Measurements from ENCODE around the gene RELL2.

The RELL2 gene

GRCh38 chr5:141618804-141619554 is 17.8 kb upstream of the RELL2 start, which contains the start of gene DIAPH1:
Gene DIAPH1, minus strand, starts transcription at chr5:141619000. Its CDS starts 86 bp downstream, at chr5:141618914.
- DNase-seq (ENCODE audit: low read depth) = peak; percentile 97

- no peak for DNase-seq (ENCODE audit: low read depth)
Measured at GRCh38 chr5:141623186-141623585, 13.6 kb upstream of the RELL2 start.

- DNase-seq (ENCODE audit: low read depth) = no peak
Measured at GRCh38 chr5:141623611-141624010, 13.2 kb upstream of the RELL2 start.

GRCh38 chr5:141628175-141628788 is 8.5 kb upstream of the RELL2 start:
- no peak for DNase-seq (ENCODE audit: low read depth)

GRCh38 chr5:141630570-141631140 is 6.1 kb upstream of the RELL2 start:
- no peak for DNase-seq (ENCODE audit: low read depth)

- no peak for DNase-seq (ENCODE audit: low read depth)
Measured at GRCh38 chr5:141632650-141633049, 4.1 kb upstream of the RELL2 start.

- DNase-seq (ENCODE audit: low read depth) = no peak
Measured at GRCh38 chr5:141633871-141634561, 2.8 kb upstream of the RELL2 start.

GRCh38 chr5:141634720-141635119 is 2.1 kb upstream of the RELL2 start:
- no peak for DNase-seq (ENCODE audit: low read depth)

GRCh38 chr5:141635646-141636045 is 1.2 kb upstream of the RELL2 start:
- DNase-seq (ENCODE audit: low read depth) = no peak

- no peak for DNase-seq (ENCODE audit: low read depth)
Measured at GRCh38 chr5:141636106-141636412, 738 bp upstream of the RELL2 start.

- peak; percentile 38 for DNase-seq (ENCODE audit: low read depth)
Measured at GRCh38 chr5:141637123-141637766, 448 bp downstream of the RELL2 start.

- DNase-seq (ENCODE audit: low read depth) = peak; percentile 35
Measured at GRCh38 chr5:141637767-141638419, 1.1 kb downstream of the RELL2 start.

- no peak for DNase-seq (ENCODE audit: low read depth)
Measured at GRCh38 chr5:141638771-141639170, 2.0 kb downstream of the RELL2 start.

- DNase-seq (ENCODE audit: low read depth) = no peak
Measured at GRCh38 chr5:141639357-141640050, 2.7 kb downstream of the RELL2 start.

GRCh38 chr5:141640051-141640415 is 3.2 kb downstream of the RELL2 start:
- DNase-seq (ENCODE audit: low read depth) = no peak

GRCh38 chr5:141640698-141641097 is 3.9 kb downstream of the RELL2 start:
- no peak for DNase-seq (ENCODE audit: low read depth)

GRCh38 chr5:141641634-141642267 is 5.0 kb downstream of the RELL2 start:
- no peak for DNase-seq (ENCODE audit: low read depth)

- no peak for DNase-seq (ENCODE audit: low read depth)
Measured at GRCh38 chr5:141646026-141646425, 9.2 kb downstream of the RELL2 start.

GRCh38 chr5:141647242-141647641 is 10.4 kb downstream of the RELL2 start:
- no peak for DNase-seq (ENCODE audit: low read depth)

- DNase-seq (ENCODE audit: low read depth) = no peak
Measured at GRCh38 chr5:141647851-141648250, 11.1 kb downstream of the RELL2 start.

All from T follicular helper cell (primary cell).